Skeletal muscle tissue (tissue), 4 donors: ENCODE results near the gene SELENON. TPM values are rescaled to one million over a fixed set of nuclear protein-coding genes. Genes with fewer than 3 reads are reported as not detected.

Source experiments
- H3K27ac ChIP-seq: one replicate; pipeline ENCODE4 v1.7.0; 2013; ENCODE audit warnings: mild to moderate bottlenecking, low read depth, low read length, inconsistent platforms
- H3K27me3 ChIP-seq, 3 donors: one replicate each; pipeline ENCODE4 v1.7.0; 2013; ENCODE audit warnings: low read length in 3 of 3; ENCODE audit not compliant: control insufficient read depth in 3 of 3, insufficient read depth in 3 of 3
- H3K36me3 ChIP-seq, 3 donors: one replicate each; pipeline ENCODE4 v1.7.0; 2013; ENCODE audit warnings: low read length in 3 of 3; ENCODE audit not compliant: control insufficient read depth in 3 of 3, insufficient read depth in 3 of 3
- H3K4me1 ChIP-seq, 3 donors: one replicate each; pipeline ENCODE4 v1.7.0; 2013; ENCODE audit warnings: low read length in 3 of 3, mild to moderate bottlenecking in 3 of 3; ENCODE audit not compliant: control insufficient read depth in 3 of 3, insufficient read depth in 3 of 3
- H3K4me3 ChIP-seq, 3 donors: one replicate each; pipeline ENCODE4 v1.7.0; 2013; ENCODE audit warnings: low read length in 3 of 3
- H3K9ac ChIP-seq, 3 donors: one replicate each; pipeline ENCODE4 v1.7.0; 2013; ENCODE audit warnings: low read length in 3 of 3, mild to moderate bottlenecking in 3 of 3, moderate library complexity in 2 of 3, low read depth in 1 of 3
- H3K9me3 ChIP-seq, 3 donors: one replicate each; pipeline ENCODE4 v1.7.0; 2013; ENCODE audit warnings: low read length in 3 of 3; ENCODE audit not compliant: control insufficient read depth in 3 of 3
- total RNA-seq: library from RNA; depleted of rRNA; stranded (reverse); fragments of >200 nt; gene quantifications from one replicate; pipeline ENCODE4 v1.2.3, GENCODE V29; 2014
- donor health status: Osteomylitis.

Gene SELENON
- total RNA-seq, result 9.9 TPM

GRCh38 chr1:25799935-25800702 is at the start of gene SELENON:
SELENON (plus strand) TSS chr1:25800193; CDS start chr1:25800231, 38 bp downstream.
- Histone ChIP-seq H3K9me3 (no peaks in the 10 kb centered on the region), H3K27me3 (no peaks in the 10 kb centered on the region), H3K4me3 (peak within 1 kb of the TSS; percentile 79 to 85 (median 81)), H3K36me3 (peaks cover 2 to 7% (median 4%) of the 10 kb centered on the region in 3 donors), H3K4me1 (peaks cover 50 to 67% (median 67%) of the 10 kb centered on the region in 3 donors), H3K9ac (peak within 1 kb of the TSS; percentile 80 to 86 (median 82)), H3K27ac (peak within 1 kb of the TSS; percentile 81)

GRCh38 chr1:25750923-25751605 is 48.9 kb upstream of the SELENON start:
- Histone ChIP-seq H3K27ac (no peak overlapping the region), H3K36me3 (peaks cover 3 to 24% (median 10%) of the 10 kb centered on the region in 3 donors), H3K4me1 (peaks cover 0 to 16% (median 10%) of the 10 kb centered on the region in 3 donors), H3K9me3 (no peaks in the 10 kb centered on the region), H3K27me3 (no peaks in the 10 kb centered on the region), H3K4me3 (no peak overlapping the region), H3K9ac (no peak overlapping the region)

GRCh38 chr1:25754470-25755181 is 45.4 kb upstream of the SELENON start:
- Histone ChIP-seq H3K27me3 (no peaks in the 10 kb centered on the region), H3K4me3 (no peak overlapping the region), H3K9ac (peak overlapping the region in 2 of 3 donors; percentile 10 to 33), H3K27ac (no peak overlapping the region), H3K4me1 (peaks cover 0 to 22% (median 13%) of the 10 kb centered on the region in 3 donors), H3K36me3 (peaks cover 3 to 30% (median 7%) of the 10 kb centered on the region in 3 donors), H3K9me3 (no peaks in the 10 kb centered on the region)

- Histone ChIP-seq H3K27ac (no peak overlapping the region), H3K4me1 (peaks cover 0 to 22% (median 13%) of the 10 kb centered on the region in 3 donors), H3K9ac (peak overlapping the region in 1 of 3 donors; percentile 33), H3K36me3 (peaks cover 3 to 37% (median 6%) of the 10 kb centered on the region in 3 donors), H3K27me3 (no peaks in the 10 kb centered on the region), H3K9me3 (no peaks in the 10 kb centered on the region), H3K4me3 (no peak overlapping the region)
Measured at GRCh38 chr1:25755475-25756125, 44.4 kb upstream of the SELENON start.

- Histone ChIP-seq H3K9ac (no peak overlapping the region), H3K4me1 (peaks cover 0 to 22% (median 13%) of the 10 kb centered on the region in 3 donors), H3K4me3 (no peak overlapping the region), H3K27ac (no peak overlapping the region), H3K36me3 (peaks cover 3 to 38% (median 7%) of the 10 kb centered on the region in 3 donors), H3K9me3 (no peaks in the 10 kb centered on the region), H3K27me3 (no peaks in the 10 kb centered on the region)
Measured at GRCh38 chr1:25756215-25756614, 43.8 kb upstream of the SELENON start.

GRCh38 chr1:25757151-25757845 is 42.7 kb upstream of the SELENON start:
- no peak overlapping the region for H3K27ac ChIP-seq
- no peak overlapping the region for H3K4me3 ChIP-seq
- H3K9ac ChIP-seq, result no peak overlapping the region
- H3K36me3 ChIP-seq, result peaks cover 0 to 31% (median 7%) of the 10 kb centered on the region in 3 donors
- H3K9me3 ChIP-seq, result no peaks in the 10 kb centered on the region
- peaks cover 0 to 22% (median 13%) of the 10 kb centered on the region in 3 donors for H3K4me1 ChIP-seq
- H3K27me3 ChIP-seq, result no peaks in the 10 kb centered on the region

- H3K4me3 ChIP-seq, result no peak overlapping the region
- no peak overlapping the region for H3K9ac ChIP-seq
- H3K4me1 ChIP-seq, result peaks cover 0 to 22% (median 13%) of the 10 kb centered on the region in 3 donors
- no peak overlapping the region for H3K27ac ChIP-seq
- no peaks in the 10 kb centered on the region for H3K27me3 ChIP-seq
- H3K9me3 ChIP-seq, result no peaks in the 10 kb centered on the region
- H3K36me3 ChIP-seq, result peaks cover 0 to 31% (median 7%) of the 10 kb centered on the region in 3 donors
Measured at GRCh38 chr1:25757846-25758185, 42.2 kb upstream of the SELENON start.

- H3K36me3 ChIP-seq, result peaks cover 0 to 32% (median 5%) of the 10 kb centered on the region in 3 donors
- H3K9ac ChIP-seq, result no peak overlapping the region
- H3K4me1 ChIP-seq, result peaks cover 0 to 22% (median 13%) of the 10 kb centered on the region in 3 donors
- no peak overlapping the region for H3K4me3 ChIP-seq
- H3K27me3 ChIP-seq, result no peaks in the 10 kb centered on the region
- H3K27ac ChIP-seq, result no peak overlapping the region
- H3K9me3 ChIP-seq, result no peaks in the 10 kb centered on the region
Measured at GRCh38 chr1:25758466-25759070, 41.4 kb upstream of the SELENON start.
